Measurements from ENCODE around the gene MRPL2. TPM values are rescaled to one million over a fixed set of nuclear protein-coding genes. Genes with fewer than 3 reads are reported as not detected.
A peak's percentile ranks its signal among the peaks of the same experiment; 100 is the strongest.

Gene MRPL2
- total RNA-seq, 1 experiment from 2014 or later = 55.4 TPM

- peak; percentile 80 for DNase-seq (ENCODE audit: low read depth)
Observed at GRCh38 chr6:43021270-43022047, 37.8 kb downstream of the MRPL2 start, which contains the start of gene RRP36. TSS of gene RRP36 (plus strand) at chr6:43021623. CDS start at chr6:43021655, 32 bp downstream.

GRCh38 chr6:43020847-43021246, 38.4 kb downstream of the MRPL2 start:
- DNase-seq (ENCODE audit: low read depth) = peak; percentile 41

- DNase-seq (ENCODE audit: low read depth) = no peak
Observed at GRCh38 chr6:43020052-43020705, 39.1 kb downstream of the MRPL2 start.

GRCh38 chr6:43019152-43019551, 40.1 kb downstream of the MRPL2 start:
- DNase-seq (ENCODE audit: low read depth) = no peak

- no peak for DNase-seq (ENCODE audit: low read depth)
Observed at GRCh38 chr6:43016943-43017334, 42.3 kb downstream of the MRPL2 start.

GRCh38 chr6:43016176-43016942, 42.9 kb downstream of the MRPL2 start:
- DNase-seq (ENCODE audit: low read depth) = no peak

DNA sequence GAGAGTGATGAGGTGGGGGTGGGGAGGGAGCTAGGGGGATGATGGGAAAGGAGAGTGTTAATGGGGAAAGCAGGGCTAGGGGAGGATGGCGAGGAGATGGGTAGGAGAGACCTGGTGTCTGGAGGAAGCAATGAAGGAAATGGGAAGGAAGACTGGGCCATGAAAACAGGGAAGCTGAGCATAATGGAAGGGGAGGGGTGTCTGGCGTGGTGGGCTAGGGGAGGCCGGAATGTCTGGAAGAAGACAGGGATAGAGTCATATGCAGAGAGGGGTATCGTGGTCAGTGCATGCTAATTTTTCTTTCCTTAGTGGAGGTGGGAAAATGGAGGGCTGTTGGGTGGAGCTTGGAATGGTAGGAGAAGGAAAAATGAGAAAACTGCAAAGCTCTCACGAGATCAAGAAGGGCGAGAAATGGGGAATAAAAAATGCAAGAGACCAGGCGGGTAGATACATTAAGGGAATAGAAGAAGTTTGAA, 44.8 kb downstream of the MRPL2 start:
- DNase-seq (ENCODE audit: low read depth) = peak; percentile 42

DNA sequence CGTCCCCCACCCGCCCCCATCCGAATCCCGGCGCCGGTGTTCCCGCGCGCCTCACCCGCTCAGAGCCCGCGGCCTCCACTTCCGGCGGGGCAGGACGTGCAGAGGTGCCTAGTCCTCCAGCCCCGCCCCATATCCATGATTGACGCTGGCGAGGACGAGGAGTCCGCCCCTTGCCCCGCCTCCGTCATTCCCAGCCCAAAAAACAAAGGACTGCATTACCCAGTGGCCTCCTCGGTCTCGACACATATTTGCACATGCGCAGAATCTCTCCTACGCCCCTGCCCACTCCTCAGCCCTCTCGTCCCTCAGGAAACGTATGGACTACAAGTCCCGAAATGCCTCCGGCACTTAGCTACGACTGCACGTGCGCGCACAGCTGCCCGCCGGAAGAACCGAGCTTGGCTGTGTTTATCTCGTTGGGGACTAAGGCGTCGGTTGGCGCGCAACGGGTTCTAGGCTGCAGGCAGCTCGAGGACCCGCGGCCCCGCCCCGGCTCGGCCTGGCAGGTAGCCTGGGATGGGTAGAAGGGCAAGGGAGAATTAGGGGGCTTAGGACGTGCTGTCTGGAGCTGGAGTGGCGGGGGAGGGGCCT, 45.3 kb downstream of the MRPL2 start, which contains the start of the genes KLHDC3 and MEA1:
Gene KLHDC3, plus strand, starts transcription at position 407 of the 591 bp plus-strand sequence. CDS start 2,944 bp downstream, outside the sequence.
Gene MEA1, minus strand, starts transcription at position 104 of the 591 bp plus-strand sequence. CDS start 133 bp downstream, outside the sequence.
- DNase-seq (ENCODE audit: low read depth) = peak; percentile 100

- DNase-seq (ENCODE audit: low read depth) = peak; percentile 70
Observed at GRCh38 chr6:43013097-43013842, 46.0 kb downstream of the MRPL2 start.

- DNase-seq (ENCODE audit: low read depth) = no peak
Observed at GRCh38 chr6:43012364-43012763, 46.9 kb downstream of the MRPL2 start.

DNA sequence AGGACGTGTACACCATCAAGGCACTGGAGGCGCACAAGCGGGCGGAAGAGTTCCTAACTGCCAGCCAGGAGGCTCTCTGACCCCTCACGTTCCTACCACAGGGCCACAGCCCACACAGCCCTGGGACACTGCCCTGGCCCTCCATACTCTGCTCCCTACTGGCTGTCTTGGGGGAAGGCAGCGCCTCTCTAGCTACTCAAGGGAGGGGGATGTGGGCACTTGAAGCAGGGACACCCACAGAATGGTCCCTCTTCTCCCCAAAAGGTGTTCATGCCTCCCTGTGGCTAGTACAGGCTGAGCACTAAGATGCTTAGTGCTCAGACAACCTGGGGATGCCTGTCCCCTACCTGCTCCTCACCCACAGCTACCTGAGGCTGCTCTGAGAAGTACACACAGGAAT, 48.0 kb downstream of the MRPL2 start:
- no peak for DNase-seq (ENCODE audit: low read depth)

- DNase-seq (ENCODE audit: low read depth) = peak; percentile 59
Observed at GRCh38 chr6:43009124-43009523, 50.1 kb downstream of the MRPL2 start.

GRCh38 chr6:43007126-43007525, 52.1 kb downstream of the MRPL2 start:
- DNase-seq (ENCODE audit: low read depth) = no peak

GRCh38 chr6:43006251-43006650, 53.0 kb downstream of the MRPL2 start:
- no peak for DNase-seq (ENCODE audit: low read depth)

DNA sequence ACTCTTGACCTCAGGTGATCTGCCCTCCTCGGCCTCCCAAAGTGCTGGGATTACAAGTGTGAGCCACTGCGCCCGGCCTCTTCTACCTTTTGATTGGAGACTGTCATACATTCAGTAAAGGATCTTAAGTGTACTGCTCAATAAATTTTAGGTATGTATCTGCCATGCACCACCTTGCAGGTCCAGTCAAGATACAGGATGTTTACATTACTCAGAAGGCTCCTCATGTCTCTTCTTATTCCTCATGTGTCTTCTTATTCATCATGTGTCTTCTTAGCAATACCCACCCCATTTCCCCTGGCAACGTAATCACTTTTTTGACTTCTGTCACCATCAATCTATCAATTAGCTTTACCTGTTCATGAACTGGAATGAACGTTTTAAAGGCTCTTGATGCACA, 53.4 kb downstream of the MRPL2 start:
- no peak for DNase-seq (ENCODE audit: low read depth)

Other genes with a start within 250 kb of the MRPL2 start
- gene RPL7L1, start 179.8 kb downstream of the MRPL2 start, total RNA-seq (2014; rRNA removed; shearing (Covaris generic)) = 174 and 187 TPM in 2 replicates
- not detected in 2 replicates for gene PTCRA, start 143.4 kb downstream of the MRPL2 start, total RNA-seq (2014; rRNA removed; shearing (Covaris generic))
- gene CNPY3, start 130.0 kb downstream of the MRPL2 start, total RNA-seq (2014; rRNA removed; shearing (Covaris generic)) = 58.0 and 78.3 TPM in 2 replicates
- gene GNMT, start 98.7 kb downstream of the MRPL2 start, total RNA-seq (2014; rRNA removed; shearing (Covaris generic)) = 0.54 TPM in 1 of 2 replicates, not detected in the other
- gene PEX6, start 80.3 kb downstream of the MRPL2 start, total RNA-seq (2014; rRNA removed; shearing (Covaris generic)) = 13.8 and 14.2 TPM in 2 replicates
- gene PPP2R5D, start 74.9 kb downstream of the MRPL2 start, total RNA-seq (2014; rRNA removed; shearing (Covaris generic)) = 66.6 and 94.2 TPM in 2 replicates
- 172 and 224 TPM in 2 replicates for gene MEA1, start 45.5 kb downstream of the MRPL2 start, total RNA-seq (2014; rRNA removed; shearing (Covaris generic))
- 101 and 118 TPM in 2 replicates for gene KLHDC3, start 45.2 kb downstream of the MRPL2 start, total RNA-seq (2014; rRNA removed; shearing (Covaris generic))
- gene RRP36, start 37.8 kb downstream of the MRPL2 start, total RNA-seq (2014; rRNA removed; shearing (Covaris generic)) = 153 and 195 TPM in 2 replicates
- gene CUL7, start 5.6 kb downstream of the MRPL2 start, total RNA-seq (2014; rRNA removed; shearing (Covaris generic)) = 8.3 and 17.7 TPM in 2 replicates
- gene KLC4, start 197 bp upstream of the MRPL2 start, total RNA-seq (2014; rRNA removed; shearing (Covaris generic)) = 14.7 and 21.1 TPM in 2 replicates
- 76.3 and 162 TPM in 2 replicates for gene PTK7, start 16.9 kb upstream of the MRPL2 start, total RNA-seq (2014; rRNA removed; shearing (Covaris generic))
- 15.6 and 26.5 TPM in 2 replicates for gene SRF, start 111.8 kb upstream of the MRPL2 start, total RNA-seq (2014; rRNA removed; shearing (Covaris generic))
- gene CUL9, start 122.8 kb upstream of the MRPL2 start, total RNA-seq (2014; rRNA removed; shearing (Covaris generic)) = 14.1 and 21.9 TPM in 2 replicates
- gene DNPH1, start 170.0 kb upstream of the MRPL2 start, total RNA-seq (2014; rRNA removed; shearing (Covaris generic)) = 19.3 and 24.3 TPM in 2 replicates
- gene TTBK1, start 184.0 kb upstream of the MRPL2 start, total RNA-seq (2014; rRNA removed; shearing (Covaris generic)) = under 0.01 TPM in 1 of 2 replicates, not detected in the other
- not detected in 2 replicates for gene SLC22A7, start 238.8 kb upstream of the MRPL2 start, total RNA-seq (2014; rRNA removed; shearing (Covaris generic))
- gene CRIP3, start 249.4 kb upstream of the MRPL2 start, total RNA-seq (2014; rRNA removed; shearing (Covaris generic)) = not detected in 2 replicates

Measured in M059J (cell line).